ENCODE results near the gene TMEM131. TPM values are rescaled to one million over a fixed set of nuclear protein-coding genes. Genes with fewer than 3 reads are reported as not detected.
A peak's percentile ranks its signal among the peaks of the same experiment; 100 is the strongest.

The TMEM131 gene
- total and polyA plus RNA-seq, 2 experiments from 2014 or later: 9.2 to 22.7 TPM

GRCh38 chr2:97957432-97958183 lies 38.1 kb downstream of the TMEM131 start:
- Mint-ChIP-seq H3K4me3 (no peak overlapping the region), H3K4me1 (peaks cover 15% of the 10 kb centered on the region; the same call in 2 of the 3 replicates), H3K27me3 (ENCODE audit: insufficient read depth, low read depth, poor library complexity) (peaks cover 2% of the 10 kb centered on the region), H3K9me3 (no peaks in the 10 kb centered on the region), H3K36me3 (ENCODE audit: low read depth) (no peaks in the 10 kb centered on the region), H3K27ac (no peak overlapping the region)
- Histone ChIP-seq H3K79me2 (replicated peaks; ENCODE audit: insufficient read depth) (peaks cover 89% of the 10 kb centered on the region), H4K20me1 (replicated peaks; ENCODE audit: insufficient read depth) (peaks cover 3% of the 10 kb centered on the region), H3K9me2 (ENCODE audit: insufficient read depth) (no peaks in the 10 kb centered on the region), H3K4me2 (no peak overlapping the region), H2AFZ (no peak overlapping the region), H3F3A (replicated peaks; ENCODE audit: low read depth) (no peaks in the 10 kb centered on the region), H3K27me3 (ENCODE audit: insufficient read depth) (no peaks in the 10 kb centered on the region), H3K4me3 (no peak overlapping the region), H3K27ac (ENCODE audit: low read depth) (no peak overlapping the region), H3K36me3 (ENCODE audit: insufficient read depth) (no peaks in the 10 kb centered on the region), H3K4me1 (ENCODE audit: insufficient read depth) (peaks cover 8% of the 10 kb centered on the region; the same call in 1 of the 2 replicates)
- ATAC-seq: peak; percentile 60; the same call in 2 of the 3 replicates
- DNase-seq (ENCODE audit: low spot score): peak; percentile 34
- TF ChIP-seq ZNF114 (CRISPR knock-in tag; IDR thresholded peaks at IDR 0.05): no peak
- no peak for TF ChIP-seq REST (IDR thresholded peaks at IDR 0.05; ENCODE audit: unreplicated experiment)
- no peak for TF ChIP-seq ZNF331 (CRISPR knock-in tag; IDR thresholded peaks at IDR 0.05; ENCODE audit: low read depth)
- no peak for TF ChIP-seq CREB1 (CRISPR knock-in tag; IDR thresholded peaks at IDR 0.05; ENCODE audit: low read depth)
- no peak for TF ChIP-seq ZNF462 (CRISPR knock-in tag; IDR thresholded peaks at IDR 0.05)
- TF ChIP-seq NANOG (IDR thresholded peaks at IDR 0.05; ENCODE audit: borderline replicate concordance): no peak
- TF ChIP-seq CTCF (conservative IDR thresholded peaks at IDR 0.05; ENCODE audit: low read depth in 2 of 2): no peak
- no peak for TF ChIP-seq JUNB (IDR thresholded peaks at IDR 0.05; ENCODE audit: unreplicated experiment)
- no peak for TF ChIP-seq POLR2AphosphoS5 (IDR thresholded peaks at IDR 0.05; ENCODE audit: low read depth)
- no peak for TF ChIP-seq STAT1 (IDR thresholded peaks at IDR 0.05; ENCODE audit: unreplicated experiment)
- no peak for TF ChIP-seq EZH2 (IDR thresholded peaks at IDR 0.05; ENCODE audit: low read depth, unreplicated experiment)
- no peak for TF ChIP-seq EZH2phosphoT487 (IDR thresholded peaks at IDR 0.05; ENCODE audit: unreplicated experiment)
- TF ChIP-seq ETS1 (IDR thresholded peaks at IDR 0.05): no peak
